ENCODE results near the gene HOXD9. TPM values are rescaled to one million over a fixed set of nuclear protein-coding genes. Genes with fewer than 3 reads are reported as not detected.

Gene HOXD9
- total RNA-seq, 2 experiments from 2014 or later, result not detected

DNA sequence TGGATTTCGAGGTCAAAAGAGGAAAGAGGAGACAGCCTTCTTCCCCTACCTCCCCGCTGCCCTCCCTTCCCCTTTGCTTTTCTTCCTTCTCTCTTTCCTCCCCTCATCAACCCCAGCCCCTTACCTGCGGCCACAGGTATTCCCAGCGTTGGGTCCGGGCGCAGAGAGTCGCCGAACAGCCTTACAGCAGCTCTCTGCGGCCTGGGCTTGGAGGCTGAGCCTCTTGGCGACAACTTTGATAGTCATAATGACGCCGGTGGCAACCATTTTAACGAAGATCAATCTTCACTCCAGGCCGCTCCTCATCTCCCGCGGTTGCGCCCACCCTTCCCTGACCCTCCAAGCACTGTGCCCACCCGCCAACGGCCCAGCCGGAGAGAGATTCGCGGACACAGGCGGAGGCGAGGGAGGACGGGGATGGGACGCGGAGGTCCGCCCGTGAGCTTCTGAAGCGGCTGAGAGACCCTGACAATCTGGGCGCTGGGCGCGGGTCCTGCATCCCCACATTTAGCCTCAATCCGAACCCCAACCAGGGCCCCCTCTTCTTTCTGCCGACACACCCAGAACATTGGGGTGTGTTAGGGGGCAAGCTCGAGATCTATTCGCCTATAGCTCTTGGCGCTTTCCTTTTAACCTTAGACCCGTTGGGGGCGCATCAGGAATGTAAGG lies 37.3 kb upstream of the HOXD9 start:
- TF ChIP-seq, protein P1, sequence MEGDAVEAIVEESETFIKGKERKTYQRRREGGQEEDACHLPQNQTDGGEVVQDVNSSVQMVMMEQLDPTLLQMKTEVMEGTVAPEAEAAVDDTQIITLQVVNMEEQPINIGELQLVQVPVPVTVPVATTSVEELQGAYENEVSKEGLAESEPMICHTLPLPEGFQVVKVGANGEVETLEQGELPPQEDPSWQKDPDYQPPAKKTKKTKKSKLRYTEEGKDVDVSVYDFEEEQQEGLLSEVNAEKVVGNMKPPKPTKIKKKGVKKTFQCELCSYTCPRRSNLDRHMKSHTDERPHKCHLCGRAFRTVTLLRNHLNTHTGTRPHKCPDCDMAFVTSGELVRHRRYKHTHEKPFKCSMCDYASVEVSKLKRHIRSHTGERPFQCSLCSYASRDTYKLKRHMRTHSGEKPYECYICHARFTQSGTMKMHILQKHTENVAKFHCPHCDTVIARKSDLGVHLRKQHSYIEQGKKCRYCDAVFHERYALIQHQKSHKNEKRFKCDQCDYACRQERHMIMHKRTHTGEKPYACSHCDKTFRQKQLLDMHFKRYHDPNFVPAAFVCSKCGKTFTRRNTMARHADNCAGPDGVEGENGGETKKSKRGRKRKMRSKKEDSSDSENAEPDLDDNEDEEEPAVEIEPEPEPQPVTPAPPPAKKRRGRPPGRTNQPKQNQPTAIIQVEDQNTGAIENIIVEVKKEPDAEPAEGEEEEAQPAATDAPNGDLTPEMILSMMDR (conservative IDR thresholded peaks at IDR 0.05; ENCODE audit: low read length), result no peak
- no peak for TF ChIP-seq EZH2phosphoT487 (IDR thresholded peaks at IDR 0.05; ENCODE audit: borderline replicate concordance, low read depth, low read length)
- Histone ChIP-seq H3K36me3 (ENCODE audit: insufficient read depth, low read length) (no peaks in the 10 kb centered on the region), H4K20me1 (ENCODE audit: insufficient read depth, low read length) (no peaks in the 10 kb centered on the region), H2AFZ (ENCODE audit: low read length) (no peak overlapping the region), H3K9me3 (ENCODE audit: low read length) (no peaks in the 10 kb centered on the region), H3K4me1 (ENCODE audit: insufficient read depth, low read length, poor library complexity, severe bottlenecking) (no peaks in the 10 kb centered on the region), H3K4me3 (ENCODE audit: low read depth, low read length, poor library complexity, severe bottlenecking) (no peak overlapping the region), H3K79me2 (ENCODE audit: insufficient read depth, low read depth, low read length) (no peaks in the 10 kb centered on the region), H3K27ac (ENCODE audit: low read depth, low read length, poor library complexity, severe bottlenecking) (no peak overlapping the region), H3K9me2 (ENCODE audit: insufficient read depth, low read length) (no peaks in the 10 kb centered on the region), H3K4me2 (ENCODE audit: low read length) (no peak overlapping the region)
- ChIA-PET CTCF (ENCODE audit: unreplicated experiment) (interaction anchor here (0.9 kb wide), 1 partner anchor 11 kb away, joined by 3 read pairs; no protein-coding TSS in a partner anchor), POLR2A (no interaction called here)
- DNase-seq (ENCODE audit: low spot score), result no peak
- no TSS peak for BruUV-seq (replicated peaks)
- intact Hi-C loops (cut with micrococcal nuclease; ENCODE audit: unreplicated experiment), result no loop called here

DNA sequence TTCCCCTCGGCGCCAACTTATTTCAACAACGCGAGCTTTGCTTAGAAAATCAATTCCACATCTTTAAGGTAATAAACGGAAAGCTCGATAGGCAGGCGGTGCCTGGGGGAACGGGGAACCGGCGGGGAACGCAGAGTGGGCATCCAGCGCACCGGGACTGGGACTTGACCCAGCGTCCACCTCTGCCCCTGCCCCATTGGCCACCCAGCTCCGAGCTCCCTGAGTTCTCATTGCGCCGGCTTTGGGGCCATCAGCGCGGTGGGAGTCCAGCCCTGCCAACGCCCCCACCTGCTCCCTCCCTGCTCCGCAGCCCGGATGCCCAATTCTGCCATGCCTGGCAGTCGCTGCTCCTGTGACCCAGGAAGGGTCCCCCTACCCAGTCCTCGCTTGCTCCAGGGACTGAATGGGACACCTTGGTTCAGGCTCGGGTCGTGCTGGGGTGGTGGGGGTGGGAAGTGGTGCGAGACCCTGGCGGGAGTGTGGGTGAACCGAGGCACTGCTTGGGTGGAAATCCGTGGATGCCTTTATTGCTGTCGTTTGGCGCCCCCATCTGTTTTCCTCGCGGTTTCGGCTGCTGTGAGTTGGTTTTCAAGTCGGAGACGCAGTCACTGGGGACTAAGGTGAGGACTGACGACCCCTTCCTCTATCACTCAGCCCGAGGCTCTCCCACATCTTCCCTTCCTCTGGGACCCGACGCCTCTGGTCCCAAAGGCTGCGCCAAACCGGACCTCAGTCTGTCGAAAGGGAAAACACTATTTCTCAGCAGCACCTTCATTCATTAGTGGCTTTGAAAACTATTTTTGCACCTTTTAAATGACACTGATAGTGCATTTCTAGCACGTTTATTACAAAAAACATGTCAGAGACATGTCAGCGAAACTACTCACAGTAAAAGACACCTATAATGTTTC lies 36.4 kb upstream of the HOXD9 start:
- no peaks in the 10 kb centered on the region for H3K79me2 ChIP-seq (ENCODE audit: insufficient read depth, low read depth, low read length)
- H3K27ac ChIP-seq (ENCODE audit: low read depth, low read length, poor library complexity, severe bottlenecking), result no peak overlapping the region
- no peak overlapping the region for H3K4me3 ChIP-seq (ENCODE audit: low read depth, low read length, poor library complexity, severe bottlenecking)
- no peaks in the 10 kb centered on the region for H3K4me1 ChIP-seq (ENCODE audit: insufficient read depth, low read length, poor library complexity, severe bottlenecking)
- POLR2A ChIA-PET, result no interaction called here
- H2AFZ ChIP-seq (ENCODE audit: low read length), result no peak overlapping the region
- intact Hi-C loops (cut with micrococcal nuclease; ENCODE audit: unreplicated experiment), result no loop called here
- H4K20me1 ChIP-seq (ENCODE audit: insufficient read depth, low read length), result no peaks in the 10 kb centered on the region
- TF ChIP-seq EZH2phosphoT487 (IDR thresholded peaks at IDR 0.05; ENCODE audit: borderline replicate concordance, low read depth, low read length), result no peak
- TF ChIP-seq, protein P1 (conservative IDR thresholded peaks at IDR 0.05; ENCODE audit: low read length), result peak; percentile 45; the same call in 1 of the 2 replicates
- no peak for DNase-seq (ENCODE audit: low spot score)
- CTCF ChIA-PET (ENCODE audit: unreplicated experiment), result interaction anchor here (0.6 to 0.9 kb wide), 2 partner anchors 12 to 1590 kb away, joined by 3 read pairs; no protein-coding TSS in a partner anchor
- no peaks in the 10 kb centered on the region for H3K9me3 ChIP-seq (ENCODE audit: low read length)
- H3K9me2 ChIP-seq (ENCODE audit: insufficient read depth, low read length), result no peaks in the 10 kb centered on the region
- no TSS peak for BruUV-seq (replicated peaks)
- H3K36me3 ChIP-seq (ENCODE audit: insufficient read depth, low read length), result no peaks in the 10 kb centered on the region
- H3K4me2 ChIP-seq (ENCODE audit: low read length), result no peak overlapping the region
